ENCODE data around the gene ZNF831. TPM values are rescaled to one million over a fixed set of nuclear protein-coding genes. Genes with fewer than 3 reads are reported as not detected.

The ZNF831 gene
- total RNA-seq, 4 donors from 2014 or later, result 0.78 to 2.3 (median 1.6) TPM

DNA sequence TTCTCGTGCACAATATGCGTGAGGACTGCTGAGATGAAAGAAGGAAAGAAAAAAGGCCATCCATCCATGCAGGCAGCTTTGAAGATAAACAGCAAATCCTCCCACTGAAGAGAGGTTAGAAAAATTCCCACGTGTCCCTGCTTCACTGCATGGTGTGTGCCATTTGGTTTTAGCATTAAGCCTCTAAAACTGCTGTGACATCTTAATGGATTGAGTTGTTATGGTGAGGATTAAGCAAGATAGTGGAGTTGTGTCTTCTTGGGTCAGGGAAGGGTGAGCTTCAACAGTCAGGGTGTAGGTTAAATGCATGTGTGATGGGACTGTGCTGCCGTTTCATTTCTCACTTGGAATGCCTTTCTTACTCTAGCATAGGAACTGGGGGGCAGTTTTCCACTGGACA is 50.5 kb downstream of the ZNF831 start:
- 69 to 76% methylated on average over 4 of the region's 4 CpGs for WGBS, 2 donors
- Histone ChIP-seq H3K27me3 (no peaks in the 10 kb centered on the region), H3K4me3 (replicated peaks in 1 of 3) (no peak overlapping the region), H3K9me3 (no peaks in the 10 kb centered on the region), H3K27ac (no peak overlapping the region), H3K4me1 (no peaks in the 10 kb centered on the region), H3K36me3 (no peaks in the 10 kb centered on the region)
- intact Hi-C loops (cut with DNase I), result loop anchor here (10.0 kb wide), 1 partner anchor 1829 kb away; no protein-coding TSS in a partner anchor
- TF ChIP-seq POLR2A (IDR thresholded peaks at IDR 0.05) (no peak), CTCF (IDR thresholded peaks at IDR 0.05) (no peak)
- no peak for DNase-seq

GRCh38 chr20:59214606-59215547 is 51.3 kb downstream of the ZNF831 start:
- DNase-seq, result no peak
- Histone ChIP-seq H3K9me3 (no peaks in the 10 kb centered on the region), H3K27ac (no peak overlapping the region), H3K36me3 (no peaks in the 10 kb centered on the region), H3K27me3 (no peaks in the 10 kb centered on the region), H3K4me3 (replicated peaks in 1 of 3) (no peak overlapping the region), H3K4me1 (no peaks in the 10 kb centered on the region)
- intact Hi-C loops (cut with DNase I), result loop anchor here (10.0 kb wide), 1 partner anchor 1830 kb away; no protein-coding TSS in a partner anchor
- WGBS, 2 donors, result 89% methylated on average over 11 of the region's 11 CpGs
- no peak for TF ChIP-seq CTCF (IDR thresholded peaks at IDR 0.05)
- TF ChIP-seq POLR2A (IDR thresholded peaks at IDR 0.05), result no peak

GRCh38 chr20:59217173-59217572 is 53.6 kb downstream of the ZNF831 start:
- WGBS, 2 donors, result 80 to 89% methylated on average over 1 of the region's 1 CpG
- no peak for DNase-seq
- Histone ChIP-seq H3K27me3 (no peaks in the 10 kb centered on the region), H3K4me3 (replicated peaks in 1 of 3) (no peak overlapping the region), H3K36me3 (no peaks in the 10 kb centered on the region), H3K27ac (no peak overlapping the region), H3K9me3 (no peaks in the 10 kb centered on the region), H3K4me1 (peaks cover 4 to 9% of the 10 kb centered on the region in 2 donors)
- no peak for TF ChIP-seq CTCF (IDR thresholded peaks at IDR 0.05)
- no peak for TF ChIP-seq POLR2A (IDR thresholded peaks at IDR 0.05)
- intact Hi-C loops (cut with DNase I), result loop anchor here (10.0 kb wide), 1 partner anchor 1832 kb away; no protein-coding TSS in a partner anchor

GRCh38 chr20:59217794-59218280 is 54.2 kb downstream of the ZNF831 start:
- TF ChIP-seq POLR2A (IDR thresholded peaks at IDR 0.05), result no peak
- TF ChIP-seq CTCF (IDR thresholded peaks at IDR 0.05), result no peak
- no peak overlapping the region for H3K4me3 ChIP-seq (replicated peaks in 1 of 3)
- H3K9me3 ChIP-seq, result no peaks in the 10 kb centered on the region
- 74 to 80% methylated on average over 2 of the region's 2 CpGs for WGBS, 2 donors
- no peaks in the 10 kb centered on the region for H3K36me3 ChIP-seq
- peaks cover 6 to 13% of the 10 kb centered on the region in 2 donors for H3K4me1 ChIP-seq
- no peak overlapping the region for H3K27ac ChIP-seq
- no peak for DNase-seq
- intact Hi-C loops (cut with DNase I), result loop anchor here (10.0 kb wide), 1 partner anchor 1833 kb away; no protein-coding TSS in a partner anchor
- H3K27me3 ChIP-seq, result no peaks in the 10 kb centered on the region

DNA sequence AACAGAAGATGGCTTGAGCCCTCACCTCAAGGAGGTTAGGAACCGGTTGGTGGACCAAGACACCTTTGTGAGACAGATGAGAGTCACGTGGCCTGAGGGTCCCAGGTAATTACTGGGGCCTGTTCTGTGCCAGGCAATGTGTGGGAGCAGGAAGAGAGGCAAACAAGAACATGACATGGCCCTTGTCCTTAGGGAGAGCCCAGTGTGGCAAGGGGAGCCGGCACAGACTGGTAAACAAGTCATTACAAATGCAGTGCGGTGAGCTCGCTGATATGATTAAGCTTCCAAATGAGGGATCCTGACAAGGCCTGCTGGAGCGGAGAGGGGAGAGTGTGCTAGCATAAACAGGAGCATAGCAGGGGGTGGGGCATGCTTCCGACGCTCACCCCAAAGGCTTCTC is 55.6 kb downstream of the ZNF831 start:
- H3K27ac ChIP-seq, result no peak overlapping the region
- DNase-seq, result no peak
- no peaks in the 10 kb centered on the region for H3K9me3 ChIP-seq
- no peak overlapping the region for H3K4me3 ChIP-seq (replicated peaks in 1 of 3)
- intact Hi-C loops (cut with DNase I), result loop anchor here (10.0 kb wide), 1 partner anchor 1834 kb away; no protein-coding TSS in a partner anchor
- WGBS, 2 donors, result 85 to 86% methylated on average over 8 of the region's 8 CpGs
- H3K27me3 ChIP-seq, result no peaks in the 10 kb centered on the region
- no peak for TF ChIP-seq POLR2A (IDR thresholded peaks at IDR 0.05)
- TF ChIP-seq CTCF (IDR thresholded peaks at IDR 0.05), result no peak
- H3K36me3 ChIP-seq, result no peaks in the 10 kb centered on the region
- H3K4me1 ChIP-seq, result peaks cover 17 to 18% of the 10 kb centered on the region in 2 donors

Measured in thyroid gland (tissue), 4 donors.